Loucy (cell line): ENCODE data around the gene SPAG17.

ENCODE experiments used
- H2AFZ ChIP-seq: fragments of 200-600 bp; sonication (generic); 2 replicates; pipeline ENCODE4 v1.6.0; 2016; ENCODE audit warnings: antibody characterized with exemption, mild to moderate bottlenecking, low read length, moderate library complexity
- H3F3A ChIP-seq: fragments of 200-600 bp; 2 replicates; pipeline ENCODE4 v1.6.0; 2016; ENCODE audit warnings: antibody characterized with exemption, low read depth, mild to moderate bottlenecking
- H3K27me3 ChIP-seq: fragments of 200-600 bp; sonication (generic); 2 replicates; pipeline ENCODE4 v1.6.1; 2014; ENCODE audit warnings: low read length, mild to moderate bottlenecking; ENCODE audit not compliant: insufficient read depth, poor library complexity, severe bottlenecking
- H3K36me3 ChIP-seq: fragments of 200-600 bp; sonication (generic); 2 replicates; pipeline ENCODE4 v1.6.1; 2016; ENCODE audit warnings: low read length; ENCODE audit not compliant: insufficient read depth
- H3K4me1 ChIP-seq: fragments of 200-600 bp; sonication (generic); 2 replicates; pipeline ENCODE4 v1.5.1; 2014; ENCODE audit warnings: low read length, mild to moderate bottlenecking; ENCODE audit not compliant: insufficient read depth, poor library complexity, severe bottlenecking
- H3K4me2 ChIP-seq: fragments of 200-600 bp; sonication (generic); 2 replicates; pipeline ENCODE4 v1.6.0; 2014; ENCODE audit warnings: antibody characterized with exemption, low read length, low read depth, mild to moderate bottlenecking; ENCODE audit not compliant: poor library complexity, severe bottlenecking
- H3K4me3 ChIP-seq: fragments of 200-600 bp; sonication (generic); 2 replicates; pipeline ENCODE4 v1.5.1; 2014; ENCODE audit warnings: low read length, mild to moderate bottlenecking, mixed read lengths; ENCODE audit not compliant: poor library complexity, severe bottlenecking
- H3K79me2 ChIP-seq: fragments of 200-600 bp; sonication (generic); 2 replicates; pipeline ENCODE4 v1.6.1; 2014; ENCODE audit warnings: low read length; ENCODE audit not compliant: insufficient read depth
- H3K9ac ChIP-seq: fragments of 200-600 bp; sonication (generic); 2 replicates; pipeline ENCODE4 v1.6.0; 2014; ENCODE audit warnings: mild to moderate bottlenecking, low read depth, low read length, moderate library complexity; ENCODE audit not compliant: poor library complexity, severe bottlenecking
- H3K9me2 ChIP-seq: fragments of 200-600 bp; sonication (generic); replicated peaks from 2 replicates; pipeline ENCODE4 v1.6.1; 2016; ENCODE audit warnings: low read depth, low read length, mixed read lengths
- H3K9me3 ChIP-seq: fragments of 200-600 bp; sonication (generic); 2 replicates; pipeline ENCODE4 v1.6.1; 2014; ENCODE audit warnings: mild to moderate bottlenecking, antibody characterized with exemption, low read length, low read depth; ENCODE audit not compliant: insufficient read depth
- H4K20me1 ChIP-seq: fragments of 200-600 bp; sonication (generic); 2 replicates; pipeline ENCODE4 v1.6.0; 2014; ENCODE audit warnings: antibody characterized with exemption, low read length, mild to moderate bottlenecking; ENCODE audit not compliant: insufficient read depth, poor library complexity, severe bottlenecking
- CTCF ChIP-seq: fragments of 200-600 bp; sonication (generic); conservative IDR thresholded peaks from 2 replicates; pipeline ENCODE4 v1.5.1; 2014; ENCODE audit warnings: mild to moderate bottlenecking, antibody characterized with exemption, low read length
- EZH2phosphoT487 ChIP-seq: fragments of 200-600 bp; IDR thresholded peaks from 2 replicates; pipeline ENCODE4 v1.6.1; 2018; ENCODE audit warnings: antibody characterized with exemption, mild to moderate bottlenecking, moderate library complexity, borderline replicate concordance

Gene SPAG17

GRCh38 chr1:118201524-118201923 is 16.5 kb upstream of the SPAG17 start:
- no peaks in the 10 kb centered on the region for H3F3A ChIP-seq
- H3K27me3 ChIP-seq: no peaks in the 10 kb centered on the region
- no peak overlapping the region for H3K4me2 ChIP-seq
- no peak overlapping the region for H3K9ac ChIP-seq
- no peaks in the 10 kb centered on the region for H3K79me2 ChIP-seq
- no peak overlapping the region for H2AFZ ChIP-seq
- H3K9me3 ChIP-seq: no peaks in the 10 kb centered on the region
- H4K20me1 ChIP-seq: no peaks in the 10 kb centered on the region
- H3K4me1 ChIP-seq: no peaks in the 10 kb centered on the region
- H3K9me2 ChIP-seq: no peaks in the 10 kb centered on the region
- no peak overlapping the region for H3K4me3 ChIP-seq
- no peaks in the 10 kb centered on the region for H3K36me3 ChIP-seq
- TF ChIP-seq EZH2phosphoT487: no peak
- TF ChIP-seq CTCF: no peak

GRCh38 chr1:118200836-118201235 is 15.8 kb upstream of the SPAG17 start:
- H3K9me2 ChIP-seq: no peaks in the 10 kb centered on the region
- TF ChIP-seq CTCF (no peak), EZH2phosphoT487 (no peak)
- no peak overlapping the region for H3K9ac ChIP-seq
- H4K20me1 ChIP-seq: no peaks in the 10 kb centered on the region
- H3K4me2 ChIP-seq: no peak overlapping the region
- H2AFZ ChIP-seq: no peak overlapping the region
- H3K27me3 ChIP-seq: no peaks in the 10 kb centered on the region
- no peaks in the 10 kb centered on the region for H3K79me2 ChIP-seq
- H3K4me3 ChIP-seq: no peak overlapping the region
- H3K36me3 ChIP-seq: no peaks in the 10 kb centered on the region
- H3F3A ChIP-seq: no peaks in the 10 kb centered on the region
- H3K9me3 ChIP-seq: no peaks in the 10 kb centered on the region
- no peaks in the 10 kb centered on the region for H3K4me1 ChIP-seq

DNA sequence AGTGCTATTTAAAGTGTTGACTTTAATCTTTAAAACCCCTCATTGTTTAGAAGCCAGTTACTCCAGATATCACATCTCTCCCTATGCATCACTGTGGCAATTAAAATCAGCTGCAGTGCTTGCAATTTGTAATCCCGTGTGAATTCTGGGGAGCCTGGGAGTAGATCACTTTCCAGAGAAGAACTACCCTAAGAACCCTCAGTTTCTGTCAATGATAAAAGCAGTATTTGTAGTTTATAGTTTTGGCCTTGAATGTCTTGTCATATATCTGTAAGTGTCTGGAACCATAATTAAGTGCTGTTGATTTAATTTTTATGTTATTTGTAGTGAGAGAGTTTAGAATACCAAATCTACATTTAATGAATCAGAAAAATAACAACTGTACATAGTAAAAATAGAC is 5.5 kb upstream of the SPAG17 start:
- TF ChIP-seq CTCF: no peak
- no peak for TF ChIP-seq EZH2phosphoT487
- Histone ChIP-seq H3K9me2 (no peaks in the 10 kb centered on the region), H3K4me1 (no peaks in the 10 kb centered on the region), H3K36me3 (no peaks in the 10 kb centered on the region), H3K27me3 (no peaks in the 10 kb centered on the region), H3K4me2 (no peak overlapping the region), H3K9ac (no peak overlapping the region), H3K4me3 (no peak overlapping the region), H3K79me2 (no peaks in the 10 kb centered on the region), H3F3A (no peaks in the 10 kb centered on the region), H4K20me1 (no peaks in the 10 kb centered on the region), H2AFZ (no peak overlapping the region), H3K9me3 (no peaks in the 10 kb centered on the region)
